Peyer's patch (tissue), 4 donors: ENCODE measurements around the gene MYPN.

ENCODE experiments used
- CTCF ChIP-seq, 6 experiments: fragments of 450-650 bp in 4 of 6; fragments of 200-600 bp in 2 of 6; sonication (generic) in 1 of 6; IDR thresholded peaks; one replicate each; pipeline ENCODE4 v1.5.1; 2017 to 2019; ENCODE audit warnings: antibody characterized with exemption in 6 of 6, mild to moderate bottlenecking in 3 of 6, moderate library complexity in 1 of 6
- POLR2A ChIP-seq, 2 donors: fragments of 450-650 bp; IDR thresholded peaks; one replicate each; pipeline ENCODE4 v1.5.1; 2017; ENCODE audit warnings: antibody characterized with exemption in 2 of 2, mild to moderate bottlenecking in 2 of 2, moderate library complexity in 2 of 2

GRCh38 chr10:68249297-68249696 lies 140.0 kb downstream of the MYPN start:
- TF ChIP-seq CTCF (IDR thresholded peaks at IDR 0.05): no peak
- no peak for TF ChIP-seq POLR2A (IDR thresholded peaks at IDR 0.05)
